SU-DHL-6 (cell line): ENCODE results near the gene ATP11A.
"Not testable (repeated sequence)": the region's sequence is repeated elsewhere in the genome, so short reads cannot be mapped to it uniquely, and the experiment has no call there.

Source experiments
- H2AFZ ChIP-seq: fragments of 200-600 bp; sonication (generic); 2 replicates; pipeline ENCODE4 v1.6.1; 2014; ENCODE audit warnings: low read depth, mild to moderate bottlenecking, moderate library complexity, mixed read lengths, antibody characterized with exemption, low read length; ENCODE audit not compliant: severe bottlenecking
- H3F3A ChIP-seq: fragments of 200-600 bp; shearing (Covaris generic); 2 replicates; pipeline ENCODE4 v1.6.0; 2016; ENCODE audit warnings: antibody characterized with exemption, mild to moderate bottlenecking; ENCODE audit not compliant: insufficient read depth
- H3K27ac ChIP-seq: fragments of 200-600 bp; sonication (generic); 2 replicates; pipeline ENCODE4 v1.5.1; 2016; ENCODE audit warnings: low read depth, mild to moderate bottlenecking, low read length, moderate library complexity, mixed read lengths
- H3K27me3 ChIP-seq: fragments of 200-600 bp; sonication (generic), shearing (Covaris generic); 2 replicates; pipeline ENCODE4 v1.6.0; 2014; ENCODE audit warnings: mild to moderate bottlenecking, low read length
- H3K36me3 ChIP-seq: fragments of 200-600 bp; sonication (generic); 2 replicates; pipeline ENCODE4 v1.6.1; 2014; ENCODE audit warnings: mild to moderate bottlenecking, low read length, mixed read lengths
- H3K4me2 ChIP-seq: fragments of 300-600, 200-600 bp; shearing (Covaris generic), sonication (generic); 2 replicates; pipeline ENCODE4 v1.6.0; 2014; ENCODE audit warnings: low read length, low read depth, mild to moderate bottlenecking; ENCODE audit not compliant: poor library complexity, severe bottlenecking
- H3K4me3 ChIP-seq: fragments of 200-600 bp; sonication (generic); 2 replicates; pipeline ENCODE4 v1.5.1; 2014; ENCODE audit warnings: antibody characterized with exemption, low read length, mild to moderate bottlenecking, mixed read lengths; ENCODE audit not compliant: insufficient read depth, poor library complexity, severe bottlenecking
- H3K79me2 ChIP-seq: fragments of 200-600 bp; sonication (generic); 2 replicates; pipeline ENCODE4 v1.6.1; 2014; ENCODE audit warnings: mild to moderate bottlenecking, low read length, moderate library complexity; ENCODE audit not compliant: insufficient read depth
- H3K9ac ChIP-seq: fragments of 200-600 bp; sonication (generic); 2 replicates; pipeline ENCODE4 v1.7.0; 2014; ENCODE audit warnings: mild to moderate bottlenecking, low read length
- H3K9me2 ChIP-seq: fragments of 200-600 bp; sonication (generic); replicated peaks from 2 replicates; pipeline ENCODE4 v1.6.1; 2014; ENCODE audit warnings: low read length; ENCODE audit not compliant: insufficient read depth
- H3K9me3 ChIP-seq: fragments of 200-600 bp; sonication (generic); 2 replicates; pipeline ENCODE4 v1.6.1; 2014; ENCODE audit warnings: low read length, mixed read lengths; ENCODE audit not compliant: insufficient read depth
- H4K20me1 ChIP-seq: fragments of 200-600 bp; sonication (generic); 2 replicates; pipeline ENCODE4 v1.6.1; 2014; ENCODE audit warnings: low read depth, mild to moderate bottlenecking, antibody characterized with exemption, low read length, moderate library complexity, mixed read lengths
- CTCF ChIP-seq: fragments of 200-600 bp; sonication (generic); IDR thresholded peaks from one replicate; pipeline ENCODE4 v1.5.1; 2017; ENCODE audit warnings: antibody characterized with exemption, mild to moderate bottlenecking, low read length, moderate library complexity; ENCODE audit not compliant: insufficient read depth, poor library complexity, severe bottlenecking
- EZH2phosphoT487 ChIP-seq: fragments of 200-600 bp; sonication (generic), shearing (Covaris generic); conservative IDR thresholded peaks from 2 replicates; pipeline ENCODE4 v1.6.1; 2018; ENCODE audit warnings: mild to moderate bottlenecking, antibody characterized with exemption, low read length, moderate library complexity, mixed read lengths

Gene ATP11A

GRCh38 chr13:112708560-112709240, 18.9 kb downstream of the ATP11A start:
- no peaks in the 10 kb centered on the region for H3K36me3 ChIP-seq
- H3K27me3 ChIP-seq: no peaks in the 10 kb centered on the region
- no peak overlapping the region for H3K27ac ChIP-seq
- H2AFZ ChIP-seq: no peak overlapping the region
- H3K4me3 ChIP-seq: no peak overlapping the region
- TF ChIP-seq CTCF (no peak), EZH2phosphoT487 (no peak)
- no peak overlapping the region for H3K4me2 ChIP-seq
- no peaks in the 10 kb centered on the region for H3F3A ChIP-seq
- H3K9ac ChIP-seq: no peak overlapping the region
- no peaks in the 10 kb centered on the region for H3K9me3 ChIP-seq
- H3K9me2 ChIP-seq: no peaks in the 10 kb centered on the region
- H4K20me1 ChIP-seq: no peaks in the 10 kb centered on the region; the same call in 1 of the 2 replicates
- no peaks in the 10 kb centered on the region for H3K79me2 ChIP-seq

GRCh38 chr13:112709316-112709715, 19.5 kb downstream of the ATP11A start:
- not testable (repeated sequence) for H2AFZ ChIP-seq, H3K4me2 ChIP-seq, H3K27ac ChIP-seq, H3K4me3 ChIP-seq, H3K79me2 ChIP-seq, H3K9ac ChIP-seq, H4K20me1 ChIP-seq, H3F3A ChIP-seq, H3K9me2 ChIP-seq, H3K9me3 ChIP-seq, H3K36me3 ChIP-seq, H3K27me3 ChIP-seq

DNA sequence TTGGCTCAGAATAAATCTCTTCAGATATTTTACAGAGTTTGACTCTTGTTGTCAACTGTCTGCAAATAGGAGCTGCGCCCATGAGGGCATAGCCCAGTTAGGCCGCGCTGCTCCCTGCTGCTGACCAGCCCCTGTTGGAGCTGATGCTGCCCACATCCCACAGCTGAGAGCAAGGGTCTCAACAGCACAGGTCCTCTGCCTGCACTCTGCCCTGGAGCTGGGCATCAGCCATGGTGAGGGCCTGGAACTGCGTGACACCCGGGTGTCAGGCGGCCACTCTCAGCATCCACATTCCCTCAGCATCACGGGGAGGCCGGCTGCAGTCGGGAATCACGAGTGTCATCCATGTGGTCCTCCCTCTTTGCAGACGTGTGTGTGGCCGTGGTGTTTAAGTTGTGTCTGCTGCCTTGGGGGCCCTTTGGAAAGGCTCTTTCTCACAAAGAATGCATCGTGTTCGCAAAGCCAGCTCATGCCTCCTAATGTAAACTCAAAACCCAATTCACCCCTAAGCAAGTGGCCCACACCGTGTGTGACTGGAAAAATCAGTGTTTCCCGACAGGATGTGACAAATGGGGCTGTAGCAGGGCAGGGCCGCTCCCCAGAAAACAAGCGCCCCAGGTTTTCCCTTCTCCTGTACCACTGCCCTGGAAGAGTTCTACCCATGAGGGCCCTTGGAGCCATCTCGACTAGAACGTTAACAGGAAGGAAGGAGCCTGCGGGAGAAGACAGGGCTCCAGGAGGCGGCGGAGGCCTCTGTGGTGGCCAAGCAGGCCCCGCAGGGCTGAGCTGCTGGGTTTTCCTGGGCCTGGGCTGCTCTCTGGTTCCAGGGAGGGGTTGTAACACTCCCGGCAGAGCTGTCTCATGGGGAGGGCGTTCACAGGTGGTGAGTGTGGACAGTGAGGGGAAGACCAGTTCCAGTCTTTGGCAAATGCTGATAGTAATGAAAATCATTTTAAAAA, 20.3 kb downstream of the ATP11A start:
- Histone ChIP-seq H3K36me3 (no peaks in the 10 kb centered on the region), H2AFZ (no peak overlapping the region), H3K79me2 (no peaks in the 10 kb centered on the region), H3K4me2 (no peak overlapping the region), H3K9me2 (no peaks in the 10 kb centered on the region), H3K27ac (no peak overlapping the region), H4K20me1 (no peaks in the 10 kb centered on the region; the same call in 1 of the 2 replicates), H3K9me3 (no peaks in the 10 kb centered on the region), H3F3A (no peaks in the 10 kb centered on the region), H3K27me3 (no peaks in the 10 kb centered on the region), H3K4me3 (no peak overlapping the region), H3K9ac (no peak overlapping the region)
- TF ChIP-seq CTCF (no peak), EZH2phosphoT487 (no peak)
